H9 (cell line): Measurements from ENCODE around the gene TLE4. TPM values are rescaled to one million over a fixed set of nuclear protein-coding genes. Genes with fewer than 3 reads are reported as not detected.

Source experiments
- DNase-seq: peaks from one replicate; pipeline ENCODE4 v3.0.0-alpha.2; 2017
- H2AFZ ChIP-seq: one replicate; pipeline ENCODE4 v1.6.1; 2013; ENCODE audit warnings: mild to moderate bottlenecking, low read length, control low read depth, moderate library complexity
- H2AK5ac ChIP-seq: 2 replicates; pipeline ENCODE4 v1.6.1; 2013; ENCODE audit warnings: low read length, control low read depth, mixed read lengths; ENCODE audit not compliant: insufficient read length
- H2BK120ac ChIP-seq: one replicate; pipeline ENCODE4 v1.6.1; 2013; ENCODE audit warnings: low read depth, mild to moderate bottlenecking, low read length, control low read depth, inconsistent platforms; ENCODE audit not compliant: poor library complexity, severe bottlenecking
- H2BK12ac ChIP-seq: 2 replicates; pipeline ENCODE4 v1.6.1; 2013; ENCODE audit warnings: low read length, control low read depth, mixed read lengths, low read depth; ENCODE audit not compliant: insufficient read length
- H2BK15ac ChIP-seq: 2 replicates; pipeline ENCODE4 v1.6.1; 2013; ENCODE audit warnings: low read depth, low read length, control low read depth
- H2BK20ac ChIP-seq: one replicate; pipeline ENCODE4 v1.6.1; 2013; ENCODE audit warnings: low read depth, mild to moderate bottlenecking, low read length, control low read depth, inconsistent platforms; ENCODE audit not compliant: poor library complexity, severe bottlenecking
- H2BK5ac ChIP-seq: 2 replicates; pipeline ENCODE4 v1.6.1; 2013; ENCODE audit warnings: low read length, control low read depth, mixed read lengths; ENCODE audit not compliant: insufficient read length
- H3K14ac ChIP-seq: 2 replicates; pipeline ENCODE4 v1.6.1; 2013; ENCODE audit warnings: low read length, control low read depth; ENCODE audit not compliant: insufficient read depth
- H3K18ac ChIP-seq: 2 replicates; pipeline ENCODE4 v1.6.1; 2013; ENCODE audit warnings: low read depth, mild to moderate bottlenecking, mixed read lengths, low read length, control low read depth; ENCODE audit not compliant: insufficient read length
- H3K23ac ChIP-seq: 2 replicates; pipeline ENCODE4 v1.6.1; 2013; ENCODE audit warnings: low read length, control low read depth, mixed read lengths, low read depth; ENCODE audit not compliant: insufficient read length
- H3K23me2 ChIP-seq: 2 replicates; pipeline ENCODE4 v1.6.1; 2013; ENCODE audit warnings: low read depth, mild to moderate bottlenecking, mixed read lengths, low read length, control low read depth; ENCODE audit not compliant: insufficient read length, poor library complexity, severe bottlenecking
- H3K27ac ChIP-seq: 2 replicates; pipeline ENCODE4 v1.5.1; 2013; ENCODE audit warnings: low read length, control low read depth, mixed read lengths, low read depth; ENCODE audit not compliant: insufficient read length
- H3K27me3 ChIP-seq: 2 replicates; pipeline ENCODE4 v1.6.1; 2013; ENCODE audit warnings: low read length, control low read depth, inconsistent platforms; ENCODE audit not compliant: insufficient read depth
- H3K4ac ChIP-seq: 2 replicates; pipeline ENCODE4 v1.6.1; 2013; ENCODE audit warnings: low read depth, mild to moderate bottlenecking, control low read depth, inconsistent platforms, low read length, moderate library complexity
- H3K4me1 ChIP-seq: 2 replicates; pipeline ENCODE4 v1.6.1; 2013; ENCODE audit warnings: low read length, control low read depth, inconsistent platforms; ENCODE audit not compliant: insufficient read depth
- H3K4me2 ChIP-seq: 2 replicates; pipeline ENCODE4 v1.6.1; 2013; ENCODE audit warnings: low read length, control low read depth, mixed read lengths; ENCODE audit not compliant: insufficient read length, insufficient read depth
- H3K56ac ChIP-seq: 2 replicates; pipeline ENCODE4 v1.6.1; 2013; ENCODE audit warnings: low read depth, mild to moderate bottlenecking, mixed read lengths, low read length, control low read depth; ENCODE audit not compliant: insufficient read length
- H3K79me1 ChIP-seq: 2 replicates; pipeline ENCODE4 v1.6.1; 2013; ENCODE audit warnings: low read depth, mild to moderate bottlenecking, moderate library complexity, low read length, control low read depth, inconsistent platforms; ENCODE audit not compliant: insufficient read depth, poor library complexity, severe bottlenecking
- H3K79me2 ChIP-seq: 2 replicates; pipeline ENCODE4 v1.6.1; 2013; ENCODE audit warnings: low read length, control low read depth, inconsistent platforms; ENCODE audit not compliant: insufficient read depth
- H3K9ac ChIP-seq: 2 replicates; pipeline ENCODE4 v1.6.1; 2013; ENCODE audit warnings: low read length, control low read depth, mixed read lengths; ENCODE audit not compliant: insufficient read length; ENCODE audit errors: extremely low read depth
- H3K9me3 ChIP-seq: one replicate; pipeline ENCODE4 v1.6.1; 2013; ENCODE audit warnings: low read depth, low read length, inconsistent platforms; ENCODE audit not compliant: control insufficient read depth
- H3T11ph ChIP-seq: one replicate; pipeline ENCODE4 v1.6.1; 2013; ENCODE audit warnings: mild to moderate bottlenecking, low read length, control low read depth, inconsistent platforms
- H4K20me1 ChIP-seq: one replicate; pipeline ENCODE4 v1.6.1; 2013; ENCODE audit not compliant: control insufficient read depth, insufficient read length, insufficient read depth
- H4K5ac ChIP-seq: 2 replicates; pipeline ENCODE4 v1.6.1; 2013; ENCODE audit warnings: low read depth, mild to moderate bottlenecking, mixed read lengths, low read length, control low read depth; ENCODE audit not compliant: insufficient read length
- H4K8ac ChIP-seq: replicated peaks from 2 replicates; pipeline ENCODE4 v1.6.1; 2013; ENCODE audit warnings: low read length, control low read depth, mixed read lengths, low read depth; ENCODE audit not compliant: insufficient read length
- H4K91ac ChIP-seq: 2 replicates; pipeline ENCODE4 v1.6.1; 2013; ENCODE audit warnings: low read depth, mild to moderate bottlenecking, moderate library complexity, mixed read lengths, low read length, control low read depth; ENCODE audit not compliant: insufficient read length
- H3K27ac Mint-ChIP-seq, 3 experiments: 2 replicates in 2 of 3; 3 replicates in 1 of 3; pipeline ENCODE4 v1.8.0; 2020 to 2021; ENCODE audit warnings: mixed read lengths in 3 of 3, mild to moderate bottlenecking in 1 of 3, moderate library complexity in 1 of 3
- H3K27me3 Mint-ChIP-seq: 2 replicates; pipeline ENCODE4 v1.8.0; 2021; ENCODE audit warnings: low read depth, mild to moderate bottlenecking, moderate library complexity, mixed read lengths
- H3K36me3 Mint-ChIP-seq, 3 experiments: 2 replicates in 2 of 3; 3 replicates in 1 of 3; pipeline ENCODE4 v1.8.0; 2020 to 2021; ENCODE audit warnings: low read depth in 3 of 3, mixed read lengths in 3 of 3; ENCODE audit not compliant: insufficient read depth in 1 of 3
- H3K4me1 Mint-ChIP-seq, 2 experiments: 2 replicates each; pipeline ENCODE4 v1.8.0; 2020; ENCODE audit warnings: mixed read lengths in 2 of 2
- H3K4me3 Mint-ChIP-seq, 2 experiments: 2 replicates in 1 of 2; 3 replicates in 1 of 2; pipeline ENCODE4 v1.8.0; 2020 to 2021; ENCODE audit warnings: mild to moderate bottlenecking in 2 of 2, mixed read lengths in 2 of 2, moderate library complexity in 1 of 2
- H3K9me3 Mint-ChIP-seq, 2 experiments: 2 replicates in 1 of 2; 3 replicates in 1 of 2; pipeline ENCODE4 v1.8.0; 2020; ENCODE audit warnings: mild to moderate bottlenecking in 2 of 2, mixed read lengths in 2 of 2, moderate library complexity in 1 of 2
- CTCF ChIP-seq: fragments of 200-600 bp; sonication (generic); conservative IDR thresholded peaks from 3 replicates; pipeline ENCODE4 v1.8.0; 2021; ENCODE audit warnings: antibody characterized with exemption, mild to moderate bottlenecking
- WGBS: extraction: QIAGEN DNeasy Blood & Tissue Kit; methylation state at CpG from one replicate; pipeline ENCODE4 v1.1.7; 2013; ENCODE audit warnings: missing lambda C conversion rate, low lambda C conversion rate, mixed read lengths; ENCODE audit not compliant: insufficient read length; ENCODE audit errors: extremely low coverage; 5-methylcytosine and 5-hydroxymethylcytosine counted together
- total RNA-seq: library from RNA; stranded (reverse); gene quantifications from 2 replicates; pipeline ENCODE4 v1.2.1, GENCODE V29; 2021

TLE4 gene
- total RNA-seq, 1 experiment from 2014 or later = 35.1 TPM

GRCh38 chr9:79658926-79659325 lies 87.2 kb downstream of the TLE4 start:
- Histone ChIP-seq H3K27ac (no peak overlapping the region), H3T11ph (no peak overlapping the region), H4K20me1 (no peaks in the 10 kb centered on the region), H4K8ac (no peak overlapping the region), H4K91ac (no peak overlapping the region), H3K18ac (no peak overlapping the region), H4K5ac (no peak overlapping the region), H3K79me1 (no peaks in the 10 kb centered on the region), H3K27me3 (no peaks in the 10 kb centered on the region), H3K4me2 (no peak overlapping the region), H3K9ac (no peak overlapping the region), H3K9me3 (no peaks in the 10 kb centered on the region), H2AK5ac (no peak overlapping the region), H3K4me1 (peaks cover 11% of the 10 kb centered on the region), H3K79me2 (no peaks in the 10 kb centered on the region), H3K4ac (no peak overlapping the region), H3K23me2 (no peaks in the 10 kb centered on the region), H2BK5ac (no peak overlapping the region), H2BK20ac (no peak overlapping the region), H3K14ac (no peak overlapping the region), H2AFZ (no peak overlapping the region), H2BK12ac (no peak overlapping the region), H3K56ac (no peak overlapping the region), H3K23ac (no peak overlapping the region), H2BK120ac (no peak overlapping the region), H2BK15ac (no peak overlapping the region)
- no CpG with 5 or more reads among the region's 3 CpGs for WGBS
- no peak for DNase-seq
- Mint-ChIP-seq H3K4me1 (peaks cover 30 to 37% of the 10 kb centered on the region in 2 experiments), H3K27me3 (no peaks in the 10 kb centered on the region), H3K4me3 (no peak overlapping the region), H3K27ac (no peak overlapping the region), H3K36me3 (peaks cover 0 to 18% (median 8%) of the 10 kb centered on the region in 3 experiments; a peak in 5 of 7 replicates), H3K9me3 (no peaks in the 10 kb centered on the region)
- no peak for TF ChIP-seq CTCF
